Muscle layer of colon (tissue), 2 donors: ENCODE results near the gene S100A11.
A peak's percentile ranks its signal among the peaks of the same experiment; 100 is the strongest.

Source experiments
- H3K27ac ChIP-seq: one replicate; pipeline ENCODE4 v1.7.0; 2013; ENCODE audit warnings: low read depth, mild to moderate bottlenecking, low read length, moderate library complexity
- H3K27me3 ChIP-seq, 2 donors: one replicate each; pipeline ENCODE4 v1.7.0; 2013; ENCODE audit warnings: low read length in 2 of 2, mild to moderate bottlenecking in 2 of 2; ENCODE audit not compliant: insufficient read depth in 2 of 2, control insufficient read depth in 1 of 2
- H3K36me3 ChIP-seq: one replicate; pipeline ENCODE4 v1.7.0; 2013; ENCODE audit warnings: mild to moderate bottlenecking, low read length; ENCODE audit not compliant: insufficient read depth
- H3K4me1 ChIP-seq: one replicate; pipeline ENCODE4 v1.7.0; 2013; ENCODE audit warnings: mild to moderate bottlenecking, low read length; ENCODE audit not compliant: insufficient read depth
- H3K4me3 ChIP-seq, 2 donors: one replicate each; pipeline ENCODE4 v1.7.0; 2013; ENCODE audit warnings: low read length in 2 of 2, low read depth in 1 of 2, mild to moderate bottlenecking in 1 of 2, moderate library complexity in 1 of 2
- H3K9ac ChIP-seq: one replicate; pipeline ENCODE4 v1.7.0; 2013; ENCODE audit warnings: low read length
- H3K9me3 ChIP-seq: one replicate; pipeline ENCODE4 v1.7.0; 2013; ENCODE audit warnings: mild to moderate bottlenecking, low read length
- donor health status: abdominal sarcoma.
- donor health status: Adenocarcinoma of cecum.

Gene S100A11

DNA sequence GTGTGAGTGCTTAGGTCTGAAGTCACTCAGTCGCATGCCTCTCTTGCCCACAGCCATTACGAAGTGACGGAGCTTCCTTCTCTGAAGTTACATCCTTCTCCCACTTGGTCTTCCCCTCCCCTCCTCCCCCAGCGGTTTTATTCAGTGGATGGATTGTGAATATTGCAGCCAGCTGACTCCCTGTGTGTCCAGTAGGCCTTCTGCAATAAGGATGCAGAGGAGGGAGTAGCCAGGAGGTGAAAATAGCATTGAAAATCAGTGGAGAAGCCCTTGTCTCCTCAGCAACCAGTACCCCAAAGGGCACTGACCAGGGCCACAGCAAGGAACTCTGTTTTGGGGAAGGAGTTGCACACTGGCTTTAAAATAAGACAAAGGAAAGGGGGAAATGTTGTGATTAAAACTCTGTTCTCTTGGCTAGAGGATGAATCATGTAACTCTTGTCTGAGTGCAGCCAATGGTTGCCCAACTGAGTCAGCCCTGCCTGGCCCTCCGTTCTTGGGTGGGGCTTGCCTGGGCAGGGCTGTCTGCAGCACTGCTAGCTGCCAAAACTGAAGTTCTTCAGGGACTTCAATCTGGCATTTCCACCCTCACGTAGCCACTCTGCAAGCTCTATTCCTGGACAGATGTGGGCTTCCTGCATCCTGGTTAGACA is 47.5 kb downstream of the S100A11 start:
- no peaks in the 10 kb centered on the region for H3K9me3 ChIP-seq
- H3K36me3 ChIP-seq, result peaks cover 16% of the 10 kb centered on the region
- peaks cover 56% of the 10 kb centered on the region for H3K4me1 ChIP-seq
- H3K27ac ChIP-seq, result peak overlapping the region; percentile 30
- no peak overlapping the region for H3K4me3 ChIP-seq
- H3K27me3 ChIP-seq, result peaks cover 0 to 4% of the 10 kb centered on the region in 2 donors
- no peak overlapping the region for H3K9ac ChIP-seq

DNA sequence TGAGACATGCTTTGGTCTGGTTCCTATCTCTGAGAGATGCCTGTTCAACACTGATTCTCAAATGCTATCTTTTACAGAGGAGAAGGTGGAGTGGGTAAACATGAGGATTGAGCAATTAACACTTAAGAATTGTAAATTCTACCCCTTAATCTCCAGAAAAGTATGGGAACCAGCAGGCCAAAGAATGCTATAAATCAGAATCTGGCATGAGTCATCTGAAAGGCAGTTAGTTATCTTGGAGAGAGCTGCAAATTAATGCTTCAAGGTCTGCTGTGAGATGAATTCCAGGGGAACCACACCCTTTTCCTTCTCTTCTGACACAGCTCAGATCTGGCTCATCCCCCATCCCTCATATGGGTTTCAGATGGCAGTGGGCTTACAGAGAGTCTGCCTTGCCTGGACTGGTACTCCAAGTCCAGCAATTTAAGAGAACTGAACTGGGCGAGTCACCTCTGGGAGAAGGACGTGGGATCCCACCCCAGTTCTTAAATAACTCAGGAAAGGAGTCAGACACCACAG is 48.3 kb downstream of the S100A11 start:
- Histone ChIP-seq H3K4me3 (no peak overlapping the region), H3K36me3 (peaks cover 25% of the 10 kb centered on the region), H3K9ac (no peak overlapping the region), H3K4me1 (peaks cover 51% of the 10 kb centered on the region), H3K27me3 (peaks cover 0 to 3% of the 10 kb centered on the region in 2 donors), H3K9me3 (no peaks in the 10 kb centered on the region), H3K27ac (no peak overlapping the region)

DNA sequence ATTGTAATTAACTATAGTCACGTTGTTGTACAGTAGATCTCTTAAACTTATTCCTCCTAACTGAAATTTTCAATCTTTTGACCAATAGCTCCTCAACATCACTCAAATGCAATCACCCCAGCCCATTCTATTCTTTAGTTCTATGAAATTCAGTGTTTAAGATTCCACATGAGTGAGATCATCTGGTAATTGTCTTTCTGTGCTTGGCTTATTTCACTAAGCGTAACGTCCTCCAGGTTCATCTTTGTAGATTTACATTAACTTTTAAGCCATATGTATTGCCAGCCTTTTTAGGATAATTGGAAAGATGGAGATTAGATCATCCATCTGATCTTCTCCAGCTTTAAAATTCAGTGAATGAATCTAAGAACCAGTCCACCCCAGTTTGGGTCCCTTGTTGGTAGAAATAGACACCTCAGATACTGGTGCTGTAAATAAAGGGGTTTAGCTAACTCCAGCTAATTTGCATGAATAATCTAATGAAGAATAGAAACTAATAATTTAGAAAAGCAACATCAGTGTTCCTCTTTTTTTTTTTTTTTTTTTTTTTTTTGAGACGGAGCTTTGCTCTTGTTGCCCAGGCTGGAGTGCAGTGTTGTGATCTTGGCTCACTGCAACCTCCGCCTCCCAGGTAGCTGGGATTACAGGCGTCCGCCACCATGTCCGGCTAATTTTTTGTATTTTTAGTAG is 50.2 kb downstream of the S100A11 start:
- no peaks in the 10 kb centered on the region for H3K9me3 ChIP-seq
- H3K27me3 ChIP-seq, result no peaks in the 10 kb centered on the region
- H3K4me1 ChIP-seq, result peaks cover 42% of the 10 kb centered on the region
- peaks cover 35% of the 10 kb centered on the region for H3K36me3 ChIP-seq
- H3K27ac ChIP-seq, result no peak overlapping the region
- no peak overlapping the region for H3K4me3 ChIP-seq
- H3K9ac ChIP-seq, result no peak overlapping the region

DNA sequence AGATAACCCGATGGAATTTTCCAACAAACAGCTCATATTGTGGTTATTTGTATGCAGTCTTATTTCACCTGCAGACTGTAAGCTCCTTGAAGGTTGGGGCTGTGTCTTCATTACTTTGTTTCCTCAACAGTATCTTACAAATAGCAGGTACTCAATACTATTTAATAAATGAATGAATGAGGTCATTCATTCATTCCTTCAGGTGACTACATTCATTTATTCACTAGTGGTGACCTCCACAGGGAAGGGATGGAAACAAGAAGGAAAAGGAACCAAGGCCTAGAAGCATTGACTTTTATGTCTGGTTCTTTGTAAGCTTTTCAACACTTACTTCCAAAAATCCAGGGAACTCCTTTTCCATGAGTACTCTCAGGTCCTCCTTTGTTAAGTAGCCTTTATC is 51.0 kb downstream of the S100A11 start:
- Histone ChIP-seq H3K4me1 (peaks cover 39% of the 10 kb centered on the region), H3K4me3 (no peak overlapping the region), H3K27me3 (no peaks in the 10 kb centered on the region), H3K36me3 (peaks cover 35% of the 10 kb centered on the region), H3K9me3 (no peaks in the 10 kb centered on the region), H3K9ac (no peak overlapping the region), H3K27ac (no peak overlapping the region)

DNA sequence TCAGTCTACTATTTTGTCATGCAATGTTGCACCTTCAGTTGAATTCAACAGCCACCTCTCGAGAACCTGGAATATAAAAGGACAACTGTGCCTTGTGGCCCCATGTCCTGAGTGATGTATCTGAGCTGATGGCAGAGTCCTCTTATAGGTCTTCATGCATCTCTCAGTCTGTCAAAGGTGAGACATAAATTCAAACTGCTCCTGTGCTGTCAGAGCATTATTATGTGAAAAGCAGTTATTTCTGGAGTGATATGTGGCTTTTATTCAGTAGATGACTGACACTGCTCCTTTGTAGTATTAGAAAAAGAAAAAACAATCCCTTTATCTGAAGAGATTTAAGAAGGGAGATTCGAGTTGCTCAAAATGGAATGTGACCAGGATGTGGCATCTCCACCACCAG is 51.5 kb downstream of the S100A11 start:
- no peaks in the 10 kb centered on the region for H3K9me3 ChIP-seq
- no peak overlapping the region for H3K4me3 ChIP-seq
- H3K36me3 ChIP-seq, result peaks cover 35% of the 10 kb centered on the region
- no peak overlapping the region for H3K9ac ChIP-seq
- H3K4me1 ChIP-seq, result peaks cover 39% of the 10 kb centered on the region
- no peak overlapping the region for H3K27ac ChIP-seq
- H3K27me3 ChIP-seq, result no peaks in the 10 kb centered on the region

DNA sequence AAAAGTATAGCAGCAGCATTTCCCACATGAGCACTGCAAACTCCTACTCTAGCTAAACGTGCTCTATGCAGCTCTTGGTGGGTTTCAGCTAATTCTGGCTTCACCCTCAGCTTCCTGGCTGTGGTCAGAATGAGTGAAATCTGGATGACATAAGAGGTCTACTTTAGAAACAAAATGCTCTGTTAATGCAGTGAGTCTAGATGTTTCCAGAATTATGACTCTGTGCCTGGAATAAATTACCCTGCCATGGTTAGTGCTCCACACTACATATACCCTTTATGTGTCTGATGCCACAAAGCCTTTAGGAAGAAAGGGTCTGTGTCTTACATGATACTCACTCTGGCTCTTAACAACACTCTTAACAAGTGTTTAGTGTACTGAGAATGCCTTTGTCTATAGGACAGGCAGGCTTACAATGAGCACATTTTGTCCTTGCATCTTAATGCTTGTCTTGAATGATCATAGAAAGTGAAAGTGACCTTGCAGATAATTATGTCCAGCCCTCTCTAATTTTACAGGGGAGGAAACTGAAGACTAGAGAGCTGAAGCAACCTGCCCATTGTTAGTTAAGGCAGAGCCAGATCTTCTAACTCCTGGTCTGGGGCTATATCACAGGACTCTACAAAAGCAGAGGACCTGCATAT is 52.4 kb downstream of the S100A11 start:
- Histone ChIP-seq H3K27ac (no peak overlapping the region), H3K27me3 (no peaks in the 10 kb centered on the region), H3K9ac (no peak overlapping the region), H3K4me3 (no peak overlapping the region), H3K9me3 (no peaks in the 10 kb centered on the region), H3K36me3 (peaks cover 35% of the 10 kb centered on the region), H3K4me1 (peaks cover 31% of the 10 kb centered on the region)
